CD4-positive, alpha-beta T cell treated with Interleukin-12 subunit alpha and Interleukin-12 subunit beta, for 1 hour (primary cell): ENCODE results near the gene PTPN3.

Source experiments
- DNase-seq: peaks from one replicate; pipeline ENCODE4 v3.0.0-alpha.2; 2020

Gene PTPN3

DNA sequence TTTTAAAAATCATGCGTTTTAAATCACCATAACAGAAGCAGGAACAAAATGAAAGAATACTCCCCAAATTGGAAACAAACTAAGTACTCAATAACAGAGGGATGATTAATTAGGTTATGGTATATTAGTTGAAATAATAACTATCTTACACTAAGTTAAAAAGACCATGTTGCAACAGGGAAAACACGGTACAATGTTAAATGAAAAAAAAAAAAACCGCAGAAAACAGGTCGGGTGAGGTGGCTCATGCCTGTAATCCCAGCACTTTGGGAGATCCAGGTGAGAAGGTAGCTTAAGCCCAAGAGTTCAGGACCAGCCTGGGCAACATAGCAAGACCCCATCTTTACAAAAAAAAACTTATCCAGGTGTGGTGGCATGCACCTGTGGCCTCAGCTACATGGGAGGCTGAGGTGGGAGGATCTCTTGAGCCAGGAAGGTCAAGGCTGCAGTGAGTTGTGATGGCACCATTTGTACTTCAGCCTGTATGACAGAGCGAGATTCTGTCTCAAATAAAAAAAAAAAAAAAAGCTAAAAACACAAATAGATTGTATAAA is 2.4 kb upstream of the PTPN3 start:
- DNase-seq = no peak

DNA sequence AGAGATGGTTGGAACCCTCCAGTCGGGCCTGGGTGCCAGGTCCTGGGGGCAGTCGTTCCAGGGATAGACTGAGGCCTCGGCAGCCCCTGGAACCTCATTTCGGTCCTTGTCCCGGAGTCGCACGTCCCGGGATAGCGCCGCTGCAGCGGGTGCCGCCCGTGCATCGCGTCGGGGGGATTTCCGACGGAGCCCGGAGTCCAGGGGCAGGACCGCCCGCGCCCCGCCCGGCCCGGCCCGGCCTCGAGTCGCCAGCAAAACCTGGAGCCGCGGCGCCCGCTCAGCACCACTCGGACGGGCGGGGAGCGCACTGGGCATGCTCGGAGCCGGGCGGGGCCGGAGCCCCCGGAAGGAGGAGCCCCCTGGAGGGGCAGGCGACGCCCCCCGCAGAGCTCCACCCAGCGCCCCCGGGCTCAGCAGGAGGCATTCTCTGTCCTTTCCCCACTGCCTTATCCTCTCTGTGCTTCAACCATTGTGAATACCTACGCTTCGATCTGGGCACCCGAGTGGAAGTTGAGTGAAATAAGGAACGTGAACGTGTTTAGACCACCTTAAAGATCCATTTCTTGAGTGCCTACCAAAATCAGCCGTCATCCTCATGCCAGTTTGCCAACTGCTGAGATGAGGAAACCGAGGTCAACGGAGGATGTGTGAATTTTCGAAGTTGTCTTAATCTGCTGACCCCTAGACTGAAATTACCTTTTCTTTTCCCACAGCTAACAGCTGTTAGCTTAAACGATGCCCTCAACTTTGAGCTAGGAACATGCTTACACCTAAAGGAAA is 1.7 kb upstream of the PTPN3 start:
- DNase-seq = no peak

DNA sequence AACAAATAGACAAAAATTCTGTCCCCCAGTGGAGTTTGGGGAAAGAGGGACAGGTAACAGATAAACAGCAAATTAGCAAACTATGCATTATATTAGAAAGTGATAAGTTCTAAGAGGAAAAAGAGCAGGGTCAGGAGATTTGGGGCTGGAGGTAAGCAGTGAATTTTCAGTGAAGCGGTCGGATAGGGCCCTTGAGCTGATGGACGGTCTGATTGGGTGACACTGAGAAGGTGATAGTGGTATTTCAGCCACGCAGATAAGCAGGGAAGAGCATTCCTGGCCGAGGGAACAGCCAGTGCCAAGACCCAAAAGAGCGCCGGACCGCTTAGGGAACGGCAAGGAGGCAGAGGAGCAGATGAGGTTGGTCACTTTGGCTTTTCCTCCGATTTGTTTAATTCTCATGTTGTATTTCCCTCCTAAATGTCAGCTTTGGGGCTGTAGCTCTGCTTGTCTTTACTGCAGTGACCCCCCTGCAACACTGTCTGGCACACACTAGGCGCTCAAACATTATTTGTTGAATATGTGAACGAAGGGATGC is 1.1 kb upstream of the PTPN3 start:
- no peak for DNase-seq

DNA sequence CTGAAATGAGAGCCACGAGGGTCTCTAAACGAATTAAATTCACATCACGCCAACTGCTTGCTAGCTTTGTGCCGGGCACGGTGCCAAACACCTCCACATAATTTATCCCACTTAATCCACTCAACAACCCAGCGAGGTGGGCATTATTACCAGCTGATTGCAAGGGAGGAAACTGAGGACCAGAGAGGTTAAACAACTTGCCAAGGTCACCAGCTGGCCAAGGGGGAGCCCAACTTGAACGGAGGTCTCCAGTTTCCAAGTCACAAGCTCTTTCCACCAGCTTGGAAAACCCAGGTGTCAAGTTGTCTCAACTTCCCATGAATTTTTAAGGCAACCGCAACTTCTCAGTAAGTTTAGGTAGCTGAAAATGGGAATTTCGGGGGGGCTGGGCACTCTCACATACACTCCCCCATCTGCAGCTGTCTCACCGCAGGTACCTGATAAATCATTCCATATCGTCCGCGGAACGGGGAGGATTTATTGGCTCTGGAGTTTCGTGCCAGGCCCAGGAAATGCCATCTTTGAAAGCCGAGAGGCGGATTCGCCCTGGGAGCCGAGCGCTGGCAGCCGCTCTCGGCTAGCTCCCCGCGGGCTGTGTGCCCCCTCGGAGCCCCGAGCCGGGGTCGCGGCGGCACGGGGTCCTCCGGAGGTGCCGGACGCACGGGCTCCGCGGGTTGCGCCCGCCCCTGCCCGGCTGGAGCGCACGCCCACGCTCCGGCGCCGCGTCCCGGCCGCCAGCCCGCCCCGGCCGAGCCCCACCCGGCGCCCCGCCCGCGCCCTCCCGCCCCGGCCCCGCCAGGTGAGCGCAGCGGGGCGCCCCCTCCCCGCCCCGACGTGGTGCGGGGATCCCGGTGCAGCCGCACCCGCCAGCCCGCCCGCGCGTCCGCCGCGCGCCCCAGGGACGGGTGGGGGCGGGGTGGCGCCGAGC is 617 bp downstream of the PTPN3 start:
- no peak for DNase-seq

DNA sequence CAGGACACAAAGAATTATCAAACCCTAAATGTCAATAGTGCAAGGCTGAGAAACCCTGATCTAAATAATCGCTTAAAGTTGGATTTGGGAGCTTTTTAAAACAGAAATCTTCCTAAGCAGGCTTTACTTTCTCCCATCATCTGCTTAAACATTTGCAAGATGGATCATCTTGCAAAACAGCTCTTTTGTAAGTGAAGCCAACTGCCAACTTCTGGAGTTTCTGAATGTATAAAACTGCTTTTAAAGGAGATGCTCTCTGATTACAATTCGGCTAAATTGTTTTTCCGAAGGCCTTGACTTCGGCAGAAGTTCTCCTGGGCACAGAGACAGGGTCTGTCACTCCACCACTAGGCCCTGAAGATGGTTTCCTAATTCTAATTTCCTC is 1.3 kb downstream of the PTPN3 start:
- no peak for DNase-seq

DNA sequence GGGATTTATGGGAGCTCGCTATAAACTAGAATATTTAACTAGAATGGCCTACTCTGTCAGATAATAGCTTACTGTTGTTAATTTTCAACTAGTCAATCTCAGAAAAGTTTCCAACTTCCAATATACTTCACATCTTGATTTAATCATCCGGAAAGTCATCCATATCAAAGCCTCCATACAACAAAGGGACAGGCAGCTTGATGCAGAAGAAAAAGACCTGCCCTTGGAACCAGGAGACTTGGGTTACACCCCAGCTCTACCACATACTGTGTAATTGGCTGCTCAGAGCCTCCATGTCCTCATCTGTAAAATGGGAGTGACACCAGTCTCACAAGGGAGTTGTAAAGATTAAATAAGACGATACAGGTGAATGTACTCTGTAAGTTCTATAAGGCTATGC is 1.9 kb downstream of the PTPN3 start:
- no peak for DNase-seq

DNA sequence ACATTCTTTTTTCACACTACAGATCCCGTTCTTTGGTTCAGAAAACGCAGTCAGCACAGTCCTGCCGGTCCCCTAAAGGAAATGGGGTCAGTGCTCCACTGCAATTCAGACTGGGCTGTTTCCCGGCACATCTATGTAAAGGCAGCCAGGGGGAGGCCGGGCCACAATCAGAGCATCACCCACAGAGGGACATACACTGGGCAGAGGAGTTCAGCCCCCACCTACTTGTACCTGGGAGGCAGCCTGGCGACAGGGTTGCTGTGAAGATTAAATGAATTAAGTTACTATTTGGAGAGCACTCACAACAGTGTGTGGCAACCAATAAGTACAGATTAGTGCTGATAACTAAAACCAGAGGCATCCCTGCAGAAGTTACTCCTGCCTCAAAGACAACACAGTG is 4.5 kb downstream of the PTPN3 start:
- DNase-seq = no peak

DNA sequence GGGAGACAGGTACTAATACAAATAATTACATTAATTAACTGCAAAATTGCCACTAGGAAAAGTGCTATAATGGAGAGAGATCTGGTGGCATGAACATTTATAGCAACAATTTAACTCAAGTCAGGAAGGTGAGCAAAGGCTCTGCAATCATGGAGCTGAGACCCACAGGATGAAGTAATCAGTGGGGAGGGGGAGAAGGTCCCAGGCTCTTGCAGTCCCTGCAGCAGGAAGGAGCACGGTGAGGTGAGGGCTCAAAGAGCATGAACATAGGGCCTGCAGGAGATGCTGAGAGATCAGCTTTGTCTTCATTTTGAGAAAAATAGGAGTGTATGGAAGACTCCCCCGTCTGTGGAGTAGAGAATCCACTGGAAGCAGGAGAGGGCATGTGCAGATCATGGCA is 6.5 kb downstream of the PTPN3 start:
- DNase-seq = no peak

DNA sequence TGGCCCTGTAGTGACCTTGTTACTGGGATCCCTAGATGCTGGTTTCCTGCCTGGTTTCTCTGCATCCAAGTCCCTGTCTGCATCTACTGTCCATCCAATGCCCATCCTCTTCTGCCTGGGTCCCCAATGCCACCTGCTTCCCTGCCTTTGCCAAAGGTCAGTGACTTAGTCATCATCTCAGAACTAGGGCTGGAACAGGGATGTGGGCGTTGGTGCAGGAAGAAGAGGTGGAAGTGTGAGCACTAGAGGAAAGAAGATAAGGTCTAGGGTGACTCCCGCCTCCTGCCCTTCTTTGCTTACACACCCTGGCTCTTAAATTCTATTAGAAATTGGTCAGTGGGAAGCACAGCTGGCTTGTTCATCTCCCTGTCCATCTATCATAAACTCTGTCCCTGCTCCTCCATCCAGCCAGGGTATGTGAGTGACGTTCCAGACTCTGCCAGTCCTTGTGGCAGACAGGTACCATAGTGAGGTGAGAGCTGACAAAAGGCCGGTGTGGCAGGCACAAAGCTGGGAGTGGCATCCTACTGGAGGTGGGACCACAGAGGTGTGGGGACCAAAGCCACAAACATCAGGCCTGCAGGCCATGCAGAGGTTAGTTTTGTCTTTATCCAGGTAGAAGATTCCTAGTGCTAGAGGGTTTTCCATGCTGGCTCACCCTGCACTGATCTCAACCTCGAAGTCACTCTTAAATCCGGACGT is 9.2 kb downstream of the PTPN3 start:
- no peak for DNase-seq

DNA sequence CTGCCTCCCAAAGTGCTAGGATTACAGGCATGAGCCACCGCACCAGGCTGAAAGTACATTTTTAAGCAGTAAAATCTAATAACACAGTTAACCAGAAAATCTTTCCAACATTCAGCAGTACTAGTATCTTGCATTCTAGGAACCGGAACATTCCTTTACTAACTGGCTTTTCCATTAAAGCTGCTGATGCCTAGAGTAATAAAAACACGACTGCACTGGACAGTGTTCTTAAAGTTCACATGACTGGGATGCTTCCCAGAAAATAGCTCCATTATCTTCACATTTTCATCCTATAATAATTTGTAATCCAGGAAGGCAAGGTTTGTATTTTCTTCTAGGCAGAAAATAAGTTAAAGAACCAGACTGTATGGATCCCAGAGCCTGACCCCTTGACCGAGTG is 9.8 kb downstream of the PTPN3 start:
- DNase-seq = no peak

DNA sequence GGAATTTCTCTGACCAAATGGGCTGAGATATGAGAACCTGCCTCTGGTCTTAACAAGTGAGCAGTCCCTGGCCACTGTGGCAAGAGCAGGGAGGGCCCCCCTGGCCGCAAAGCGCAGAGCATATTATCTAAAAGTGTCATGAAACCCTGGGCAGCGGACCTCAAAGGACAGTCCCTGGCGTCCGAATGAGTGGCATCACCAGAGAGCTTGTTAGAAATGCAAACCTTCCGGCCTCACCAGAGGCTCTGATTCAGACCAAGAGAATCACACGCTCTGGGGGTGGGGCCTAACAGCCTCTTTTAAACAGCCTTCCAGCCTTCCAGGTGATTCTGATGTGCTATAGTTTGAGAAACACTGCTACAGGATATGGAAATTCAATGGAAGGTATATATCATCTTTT is 10.9 kb downstream of the PTPN3 start:
- no peak for DNase-seq

DNA sequence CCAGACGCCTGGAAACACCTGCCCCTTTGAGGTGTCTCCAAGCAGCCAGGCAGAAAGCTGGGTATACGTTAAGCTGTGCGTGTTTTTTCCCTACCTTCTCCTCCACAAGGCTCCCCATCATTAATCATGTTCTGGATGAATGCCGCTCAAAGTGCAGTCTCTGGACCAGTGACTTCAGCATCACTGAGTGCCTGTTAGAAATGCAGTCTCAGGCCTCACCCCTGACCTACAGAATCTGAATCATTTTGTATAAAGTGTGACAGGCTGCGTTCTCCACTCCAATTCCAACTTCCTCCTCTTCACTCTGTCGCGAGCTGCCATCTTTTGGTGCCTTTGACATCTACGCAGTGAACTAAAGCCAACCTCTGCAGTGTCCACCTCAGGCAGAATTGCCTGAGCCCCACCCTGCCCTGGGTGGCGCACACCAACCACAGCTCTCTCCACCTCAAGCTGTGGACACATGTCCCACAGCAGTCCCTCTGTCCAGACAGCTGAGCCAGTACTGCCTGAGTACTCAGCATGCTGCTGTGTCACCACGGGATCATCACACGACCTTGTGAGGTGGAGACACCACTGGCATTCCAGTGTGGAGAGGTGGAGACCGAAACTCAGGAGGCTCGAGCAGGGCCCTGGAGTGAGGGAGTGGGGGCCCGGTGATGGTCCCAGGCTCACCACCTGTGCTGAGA is 14.2 kb downstream of the PTPN3 start:
- DNase-seq = no peak

DNA sequence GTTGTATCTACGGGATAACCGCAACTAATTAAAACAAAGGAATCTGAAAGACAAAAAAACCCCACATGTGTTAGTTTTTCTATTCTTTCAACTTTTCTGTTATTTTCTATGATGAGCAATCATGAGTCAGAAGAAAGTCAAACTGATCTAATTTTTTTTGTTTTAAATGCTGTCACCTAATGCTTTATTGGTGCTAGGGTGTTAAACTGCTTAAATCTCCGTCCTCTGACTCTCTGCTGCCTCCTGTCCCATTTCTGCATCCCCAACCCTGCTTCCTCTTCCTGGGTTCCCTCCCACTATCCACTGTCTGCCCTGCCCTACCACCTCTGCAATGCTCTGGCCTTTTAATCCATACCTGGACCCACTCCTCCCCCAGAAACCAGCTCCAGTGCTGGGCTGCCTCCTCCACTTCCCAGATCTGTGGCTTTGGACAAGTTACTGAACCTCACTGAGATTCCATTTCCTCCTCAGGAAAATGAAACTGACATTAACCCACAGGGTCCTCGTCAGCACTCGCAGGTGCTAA is 15.7 kb downstream of the PTPN3 start:
- DNase-seq = no peak

DNA sequence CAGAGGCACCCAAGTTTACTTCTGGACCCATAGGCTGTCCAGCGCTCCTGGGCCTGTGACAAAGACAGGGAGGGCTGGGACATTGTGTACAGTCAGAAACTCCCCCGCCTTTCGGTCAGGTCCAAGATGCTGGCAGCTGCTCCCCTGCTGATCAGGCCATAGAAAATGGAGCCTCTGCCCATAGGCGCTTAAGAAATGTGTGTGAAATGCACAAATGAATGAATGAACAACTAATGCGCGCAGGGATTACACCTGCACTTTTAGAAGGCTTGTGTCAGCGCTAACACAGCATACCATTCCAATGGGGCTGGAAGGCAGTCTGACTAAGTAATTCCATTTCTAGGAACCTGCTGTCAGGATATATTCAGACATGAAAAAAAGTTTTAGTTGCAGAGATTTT is 16.3 kb downstream of the PTPN3 start:
- no peak for DNase-seq

DNA sequence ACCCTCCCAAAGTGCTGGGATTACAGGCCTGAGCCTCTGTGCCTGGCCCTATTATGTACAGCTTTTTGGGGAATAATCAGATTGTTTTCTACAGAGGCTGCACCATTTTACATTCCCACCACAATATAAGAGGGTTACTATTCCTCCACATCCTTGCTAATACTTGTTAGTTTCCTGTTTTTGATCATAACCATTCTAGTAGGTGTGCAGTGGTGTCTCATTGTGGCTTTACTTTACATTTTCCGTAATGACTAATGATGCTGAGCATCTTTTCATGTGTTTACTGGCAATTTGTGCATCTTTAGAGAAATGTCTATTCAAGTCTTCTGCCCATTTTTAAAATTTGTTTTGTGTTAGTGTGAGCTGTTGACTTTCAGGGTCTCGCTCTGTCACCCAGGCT is 18.3 kb downstream of the PTPN3 start:
- no peak for DNase-seq

DNA sequence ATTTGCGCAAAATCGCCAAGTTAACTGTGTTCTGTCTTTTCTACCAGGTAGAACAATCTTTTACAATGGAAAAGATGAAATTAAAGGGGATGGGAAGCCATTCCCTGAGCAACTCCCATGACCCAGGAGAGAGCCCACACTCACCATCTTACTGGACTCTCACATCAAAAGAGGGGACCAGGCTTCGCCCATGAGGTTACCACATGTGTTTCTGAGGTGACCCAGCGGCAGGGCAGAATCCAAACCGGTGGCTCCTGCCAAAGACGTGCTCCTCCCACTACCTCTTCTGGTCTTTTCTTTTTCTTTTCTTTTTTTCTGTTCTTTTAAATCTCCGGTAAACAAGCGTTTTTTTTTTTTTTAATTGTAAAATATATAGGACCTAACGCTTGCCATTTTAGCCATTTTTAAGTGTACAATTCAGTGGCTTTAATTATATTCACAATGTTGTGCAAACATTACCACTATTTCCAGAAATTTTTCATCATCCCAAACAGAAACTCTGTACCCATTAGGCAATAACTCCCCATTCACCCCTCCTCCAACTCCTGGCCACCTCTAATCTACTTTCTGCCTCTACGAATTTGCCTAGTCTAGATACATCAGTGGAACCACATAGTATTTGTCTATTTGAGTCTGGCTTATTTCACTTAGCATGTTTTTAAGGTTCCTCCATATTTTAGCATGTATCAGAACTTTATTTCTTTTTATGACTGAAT is 19.3 kb downstream of the PTPN3 start:
- DNase-seq = no peak

DNA sequence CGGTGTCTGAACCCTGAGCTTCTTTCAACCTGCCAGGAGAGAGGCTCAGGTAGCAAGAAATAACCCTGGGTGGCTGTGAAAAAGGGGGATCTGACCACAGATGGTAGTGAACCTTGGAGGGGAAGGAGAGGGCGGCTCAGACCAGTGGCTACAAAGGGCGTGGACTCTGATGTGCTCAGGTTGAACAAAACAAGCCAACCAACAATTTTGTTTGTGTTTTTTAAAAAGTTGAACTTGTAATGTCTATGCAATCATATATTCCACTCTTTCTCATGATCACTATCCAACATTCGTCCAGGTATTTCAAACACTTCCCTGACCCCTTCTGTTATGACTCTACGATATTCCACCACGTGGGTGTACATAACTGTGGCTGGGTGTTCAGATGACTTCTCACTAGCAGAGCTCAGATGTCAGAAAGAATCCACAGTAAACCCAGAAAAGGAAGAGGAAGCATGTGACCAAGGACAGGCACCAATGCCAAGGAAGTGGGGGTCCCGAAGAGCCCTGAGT is 20.0 kb downstream of the PTPN3 start:
- no peak for DNase-seq

DNA sequence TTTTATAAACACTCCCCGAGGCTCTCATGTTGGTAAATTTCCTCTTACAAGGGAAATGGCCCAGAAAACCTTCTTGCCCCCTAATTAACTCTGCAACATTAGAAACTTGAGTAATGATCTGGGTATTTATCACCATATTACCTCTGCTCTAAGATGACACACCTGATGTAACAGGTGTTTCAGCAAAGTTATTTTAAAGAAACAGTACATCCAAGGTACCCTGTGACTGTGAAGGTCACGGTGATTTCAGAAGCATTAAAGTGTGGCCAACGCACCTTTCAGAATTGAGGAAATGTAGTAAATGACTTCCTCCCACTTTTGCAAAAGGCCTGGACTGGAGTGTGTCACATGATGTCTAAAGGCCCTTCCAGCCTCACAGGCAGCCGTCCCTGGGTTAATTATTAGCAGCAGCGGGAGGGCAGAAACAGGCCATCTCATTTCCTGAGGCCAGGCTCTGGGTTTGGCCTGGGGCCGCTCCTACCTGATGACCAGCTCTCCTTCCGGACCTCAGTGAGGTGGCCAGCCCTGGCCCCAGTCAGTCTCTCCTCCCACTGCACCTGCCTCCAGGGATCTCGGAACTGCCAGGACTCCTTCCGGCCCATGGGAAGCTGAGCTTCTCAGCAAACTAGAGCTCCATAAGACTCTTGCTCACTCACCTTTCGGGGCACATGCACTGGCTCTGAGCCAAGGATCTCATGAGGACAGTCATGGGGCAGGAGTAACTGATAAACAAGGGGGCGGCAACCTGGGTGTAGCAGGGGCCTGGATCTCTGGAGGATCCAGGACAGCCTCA is 20.7 kb downstream of the PTPN3 start:
- no peak for DNase-seq

DNA sequence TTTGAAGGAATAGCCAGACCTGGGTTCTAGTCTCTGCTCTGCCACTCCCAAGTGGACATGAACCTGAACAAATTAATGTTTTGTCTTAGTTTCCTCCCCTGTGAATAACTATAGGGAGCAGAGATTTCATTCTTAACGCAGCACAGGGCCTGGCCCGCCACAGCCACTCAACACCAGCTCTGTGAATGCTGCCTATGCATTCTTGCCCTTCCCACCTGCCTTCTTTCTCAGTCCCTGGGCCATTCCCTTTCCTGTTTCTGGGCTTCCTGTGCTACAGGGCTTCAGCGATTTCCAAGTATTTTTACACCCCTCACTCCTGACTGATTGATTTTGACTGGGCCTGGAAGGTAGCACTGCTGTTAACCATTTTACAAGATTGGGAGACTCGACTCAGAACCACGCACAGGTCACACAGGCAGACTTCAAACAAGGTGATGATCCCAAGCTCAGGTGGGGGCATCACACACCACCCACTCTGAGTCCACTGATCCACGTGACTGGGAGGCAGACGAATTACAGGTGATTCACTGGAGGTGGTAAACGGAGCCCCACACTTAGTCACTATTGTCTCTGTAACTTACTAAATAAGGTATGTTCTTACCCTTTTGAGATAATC is 21.4 kb downstream of the PTPN3 start:
- no peak for DNase-seq

DNA sequence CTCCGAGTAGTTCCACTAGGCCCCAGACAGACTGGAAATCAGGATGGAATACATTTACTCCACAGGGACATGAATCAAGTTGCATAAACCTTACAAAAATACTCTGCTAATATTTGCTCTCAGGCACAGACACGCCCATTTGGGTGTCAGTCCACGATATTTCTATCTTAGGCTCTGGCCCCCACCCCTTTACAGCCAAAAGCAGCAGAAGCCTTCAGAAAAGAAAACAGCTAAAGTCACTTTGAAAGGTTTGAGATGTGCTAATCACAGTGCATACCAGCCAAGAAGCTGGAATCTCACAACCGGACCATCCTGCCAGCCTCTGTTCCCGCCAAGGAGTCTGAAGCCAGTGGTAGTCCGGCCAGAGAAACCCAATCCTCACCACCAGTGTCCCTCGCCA is 22.6 kb downstream of the PTPN3 start:
- DNase-seq = no peak
